HG03558 (cell line): ENCODE measurements around the gene OCA2.

Source experiments
- ATAC-seq: cut with Tn5 transposase; IDR thresholded peaks from one replicate; pipeline ENCODE4 v1.9.1; 2021; ENCODE audit warnings: moderate number of reproducible peaks; ENCODE audit not compliant: unreplicated experiment; ENCODE audit errors: extremely low read depth

OCA2 gene

GRCh38 chr15:27902680-27903385 lies 196.3 kb downstream of the OCA2 start:
- no peak for ATAC-seq

- no peak for ATAC-seq
These were observed 199.4 kb downstream of the OCA2 start for GRCh38 chr15:27899583-27900285.

GRCh38 chr15:27897481-27897880 lies 201.6 kb downstream of the OCA2 start:
- ATAC-seq: no peak

- ATAC-seq: no peak
These were observed 204.5 kb downstream of the OCA2 start for GRCh38 chr15:27894645-27895044.

- no peak for ATAC-seq
These were observed 209.9 kb downstream of the OCA2 start for GRCh38 chr15:27889258-27889657.

GRCh38 chr15:27885201-27885600 lies 213.9 kb downstream of the OCA2 start:
- ATAC-seq: no peak

GRCh38 chr15:27884726-27885125 lies 214.4 kb downstream of the OCA2 start:
- ATAC-seq: no peak

GRCh38 chr15:27878841-27879240 lies 220.3 kb downstream of the OCA2 start:
- no peak for ATAC-seq

- ATAC-seq: no peak
These were observed 225.3 kb downstream of the OCA2 start for GRCh38 chr15:27873828-27874227.

- no peak for ATAC-seq
These were observed 226.1 kb downstream of the OCA2 start for GRCh38 chr15:27873039-27873438.

- ATAC-seq: no peak
These were observed 226.8 kb downstream of the OCA2 start for GRCh38 chr15:27872355-27872754.

- ATAC-seq: no peak
These were observed 227.2 kb downstream of the OCA2 start for GRCh38 chr15:27871902-27872260.

- ATAC-seq: no peak
These were observed 227.8 kb downstream of the OCA2 start for GRCh38 chr15:27871078-27871901.

GRCh38 chr15:27870320-27870719 lies 228.8 kb downstream of the OCA2 start:
- no peak for ATAC-seq

- ATAC-seq: no peak
These were observed 229.3 kb downstream of the OCA2 start for GRCh38 chr15:27869697-27870281.

GRCh38 chr15:27868828-27869404 lies 230.2 kb downstream of the OCA2 start:
- ATAC-seq: no peak

GRCh38 chr15:27867861-27868260 lies 231.3 kb downstream of the OCA2 start:
- no peak for ATAC-seq

- ATAC-seq: no peak
These were observed 232.5 kb downstream of the OCA2 start for GRCh38 chr15:27866505-27867165.

- ATAC-seq: no peak
These were observed 233.2 kb downstream of the OCA2 start for GRCh38 chr15:27865926-27866325.
